GM21619 (cell line): ENCODE measurements around the gene TNFRSF25.
"Not testable (repeated sequence)": the region's sequence is repeated elsewhere in the genome, so short reads cannot be mapped to it uniquely, and the experiment has no call there.

ENCODE experiments used
- ATAC-seq: cut with Tn5 transposase; IDR thresholded peaks from one replicate; pipeline ENCODE4 v1.9.1; 2021; ENCODE audit not compliant: unreplicated experiment

Gene TNFRSF25

GRCh38 chr1:6454856-6455751, 10.9 kb downstream of the TNFRSF25 start:
- ATAC-seq = no peak

- ATAC-seq = not testable (repeated sequence)
Measured at GRCh38 chr1:6453895-6454855, 11.8 kb downstream of the TNFRSF25 start.

GRCh38 chr1:6450943-6451373, 15.0 kb downstream of the TNFRSF25 start:
- ATAC-seq = no peak

GRCh38 chr1:6450486-6450885, 15.5 kb downstream of the TNFRSF25 start:
- ATAC-seq = not testable (repeated sequence)

- ATAC-seq = no peak
Measured at GRCh38 chr1:6450005-6450450, 15.9 kb downstream of the TNFRSF25 start.

- no peak for ATAC-seq
Measured at GRCh38 chr1:6448749-6449631, 17.0 kb downstream of the TNFRSF25 start.

GRCh38 chr1:6447818-6448748, 17.9 kb downstream of the TNFRSF25 start:
- no peak for ATAC-seq

GRCh38 chr1:6447016-6447817, 18.8 kb downstream of the TNFRSF25 start:
- no peak for ATAC-seq

- no peak for ATAC-seq
Measured at GRCh38 chr1:6446665-6447015, 19.3 kb downstream of the TNFRSF25 start.

- not testable (repeated sequence) for ATAC-seq
Measured at GRCh38 chr1:6445929-6446328, 20.0 kb downstream of the TNFRSF25 start.

GRCh38 chr1:6445062-6445763, 20.8 kb downstream of the TNFRSF25 start:
- ATAC-seq = no peak

- ATAC-seq = no peak
Measured at GRCh38 chr1:6444377-6444776, 21.6 kb downstream of the TNFRSF25 start.

- no peak for ATAC-seq
Measured at GRCh38 chr1:6443339-6444115, 22.4 kb downstream of the TNFRSF25 start.

GRCh38 chr1:6441586-6441985, 24.4 kb downstream of the TNFRSF25 start:
- ATAC-seq = no peak

GRCh38 chr1:6440198-6441126, 25.5 kb downstream of the TNFRSF25 start:
- peak; percentile 64 for ATAC-seq

- no peak for ATAC-seq
Measured at GRCh38 chr1:6438047-6438525, 27.9 kb downstream of the TNFRSF25 start.
